Activated naive CD4-positive, alpha-beta T cell treated with anti-CD3 and anti-CD28 coated beads for 36 hours (primary cell): ENCODE results near the gene WNT11. TPM values are rescaled to one million over a fixed set of nuclear protein-coding genes. Genes with fewer than 3 reads are reported as not detected.

Experiments used
- CTCF ChIA-PET: fragments of 350-600 bp; sonication (Branson Sonifier 250); formaldehyde crosslinking; loops from one replicate; lab custom pipeline; 2021; ENCODE audit warnings: antibody characterized with exemption; lab: Charles Lee
- DNase-seq: peaks from one replicate; pipeline ENCODE4 v3.0.0-alpha.2; 2020
- H3K27ac Mint-ChIP-seq: one replicate; pipeline ENCODE4 v1.8.0; 2021; ENCODE audit warnings: mild to moderate bottlenecking, mixed read lengths
- H3K27me3 Mint-ChIP-seq: one replicate; pipeline ENCODE4 v1.8.0; 2021; ENCODE audit warnings: low read depth, mixed read lengths
- H3K36me3 Mint-ChIP-seq: one replicate; pipeline ENCODE4 v1.8.0; 2021; ENCODE audit warnings: low read depth, mixed read lengths
- H3K4me1 Mint-ChIP-seq: one replicate; pipeline ENCODE4 v1.8.0; 2021; ENCODE audit warnings: low read depth, mixed read lengths
- H3K4me3 Mint-ChIP-seq: one replicate; pipeline ENCODE4 v1.8.0; 2021; ENCODE audit warnings: mild to moderate bottlenecking, moderate library complexity, mixed read lengths
- H3K9me3 Mint-ChIP-seq: one replicate; pipeline ENCODE4 v1.8.0; 2021; ENCODE audit warnings: mixed read lengths
- intact Hi-C: fragments of 100-400 bp; cut with micrococcal nuclease; formaldehyde crosslinking; loops from one replicate; pipeline ENCODE4 v1.15.1; 2023
- total RNA-seq, 2 experiments: library from RNA; stranded (reverse); gene quantifications; one replicate each; pipeline ENCODE4 v1.2.3, GENCODE V29; 2021

The WNT11 gene
- total RNA-seq, 2 experiments from 2014 or later, result not detected

DNA sequence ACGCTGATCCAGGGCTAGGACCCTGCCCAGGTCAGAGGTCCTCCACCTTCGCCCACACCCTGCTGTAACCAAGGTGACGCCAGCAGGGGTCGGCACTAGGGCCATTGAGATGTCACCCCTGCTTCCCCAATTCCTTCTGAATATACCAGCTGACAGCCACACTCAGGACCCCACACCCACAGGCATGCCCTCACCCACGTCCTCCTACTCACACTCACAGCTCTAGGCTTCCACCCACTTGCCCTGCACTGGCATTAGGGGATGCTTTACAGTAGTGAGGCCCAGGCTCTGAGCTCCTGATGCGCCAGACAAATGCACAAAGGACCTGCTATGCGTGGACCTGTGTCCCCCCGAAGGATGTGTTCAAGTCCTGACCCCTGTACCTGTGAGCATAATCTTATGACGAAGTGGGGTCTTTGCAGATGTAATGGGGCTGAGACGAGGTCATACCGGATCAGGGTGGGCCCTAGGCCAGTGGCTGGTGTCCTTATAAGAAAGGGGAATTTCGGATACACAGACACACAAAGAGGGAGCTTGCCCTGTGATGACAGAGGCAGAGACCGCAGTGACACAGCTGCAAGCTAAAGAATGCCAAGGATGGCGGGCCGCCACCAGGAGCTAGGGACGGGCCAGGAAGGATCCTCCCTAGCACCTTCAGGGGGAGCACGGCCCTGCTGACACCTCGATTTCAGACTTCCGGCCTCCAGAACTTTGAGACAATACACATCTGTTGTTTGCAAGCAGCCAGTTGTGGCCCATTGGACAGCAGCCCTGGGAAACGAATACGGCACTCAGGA, 11.2 kb downstream of the WNT11 start:
- Mint-ChIP-seq H3K27me3 (no peaks in the 10 kb centered on the region), H3K4me1 (no peaks in the 10 kb centered on the region), H3K36me3 (no peaks in the 10 kb centered on the region), H3K27ac (no peak overlapping the region), H3K9me3 (no peaks in the 10 kb centered on the region), H3K4me3 (no peak overlapping the region)
- intact Hi-C loops, result no loop called here
- DNase-seq, result no peak
- CTCF ChIA-PET, result no interaction called here

GRCh38 chr11:76193219-76193618, 13.1 kb downstream of the WNT11 start:
- no peaks in the 10 kb centered on the region for H3K36me3 Mint-ChIP-seq
- no peaks in the 10 kb centered on the region for H3K9me3 Mint-ChIP-seq
- no peaks in the 10 kb centered on the region for H3K27me3 Mint-ChIP-seq
- H3K4me1 Mint-ChIP-seq, result no peaks in the 10 kb centered on the region
- H3K27ac Mint-ChIP-seq, result no peak overlapping the region
- CTCF ChIA-PET, result interaction anchor here (0.6 to 1.7 kb wide), 2 partner anchors 16 to 891 kb away, joined by 3 to 5 read pairs; no protein-coding TSS in a partner anchor
- intact Hi-C loops, result no loop called here
- DNase-seq, result no peak
- H3K4me3 Mint-ChIP-seq, result no peak overlapping the region

- no peak for DNase-seq
- Mint-ChIP-seq H3K27ac (no peak overlapping the region), H3K27me3 (no peaks in the 10 kb centered on the region), H3K4me3 (no peak overlapping the region), H3K36me3 (no peaks in the 10 kb centered on the region), H3K4me1 (no peaks in the 10 kb centered on the region), H3K9me3 (no peaks in the 10 kb centered on the region)
- intact Hi-C loops, result no loop called here
- CTCF ChIA-PET, result no interaction called here
Observed at GRCh38 chr11:76190376-76190775, 15.9 kb downstream of the WNT11 start.

DNA sequence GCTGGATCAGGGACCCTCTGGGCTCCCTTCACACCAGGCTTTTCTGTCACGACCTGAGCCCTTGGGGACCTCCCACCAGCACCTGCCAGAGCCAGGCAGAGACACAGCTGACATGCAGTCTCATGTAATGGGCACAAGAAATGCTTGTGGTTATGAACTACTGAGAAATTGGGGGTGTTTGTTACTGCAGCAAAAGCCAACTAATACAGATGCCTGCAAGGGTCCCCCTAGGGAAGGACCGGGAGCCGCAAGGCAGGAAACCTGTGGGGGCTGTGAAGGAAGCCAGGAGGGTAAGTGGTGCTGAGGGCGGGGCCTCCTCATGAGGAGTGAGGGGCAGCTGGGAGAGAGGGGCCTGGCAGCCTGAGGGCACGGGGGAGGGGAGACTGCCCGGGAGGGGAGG, 16.6 kb downstream of the WNT11 start:
- H3K9me3 Mint-ChIP-seq, result no peaks in the 10 kb centered on the region
- intact Hi-C loops, result no loop called here
- CTCF ChIA-PET, result no interaction called here
- H3K4me1 Mint-ChIP-seq, result no peaks in the 10 kb centered on the region
- no peak overlapping the region for H3K27ac Mint-ChIP-seq
- H3K36me3 Mint-ChIP-seq, result no peaks in the 10 kb centered on the region
- DNase-seq, result no peak
- no peak overlapping the region for H3K4me3 Mint-ChIP-seq
- no peaks in the 10 kb centered on the region for H3K27me3 Mint-ChIP-seq

GRCh38 chr11:76188873-76189272, 17.4 kb downstream of the WNT11 start:
- DNase-seq, result no peak
- Mint-ChIP-seq H3K36me3 (no peaks in the 10 kb centered on the region), H3K4me1 (no peaks in the 10 kb centered on the region), H3K9me3 (no peaks in the 10 kb centered on the region), H3K4me3 (no peak overlapping the region), H3K27ac (no peak overlapping the region), H3K27me3 (no peaks in the 10 kb centered on the region)
- intact Hi-C loops, result no loop called here
- CTCF ChIA-PET, result no interaction called here

DNA sequence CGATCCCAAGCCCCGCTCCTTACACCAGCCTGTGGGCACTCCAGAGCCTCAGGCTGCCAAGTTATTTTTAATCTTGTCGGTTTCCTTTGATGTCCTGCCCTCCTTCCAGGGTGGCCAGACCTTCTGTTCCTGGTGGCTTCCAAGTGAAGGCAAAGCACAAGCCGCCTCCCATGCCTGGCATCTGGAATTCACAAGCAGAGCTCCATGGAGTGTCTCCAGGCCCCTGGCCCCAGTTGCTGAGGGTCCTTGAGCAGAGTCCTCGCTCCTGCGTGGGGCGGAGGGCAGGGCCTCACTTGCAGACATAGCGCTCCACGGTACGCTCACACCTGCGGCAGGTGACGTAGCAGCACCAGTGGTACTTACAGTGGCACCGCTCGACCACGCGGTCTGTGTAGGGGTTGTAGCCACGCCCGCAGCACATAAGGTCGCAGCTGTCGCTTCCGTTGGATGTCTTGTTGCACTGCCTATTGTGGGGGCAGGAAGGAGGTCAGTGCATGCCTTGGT, 19.5 kb downstream of the WNT11 start:
- Mint-ChIP-seq H3K4me3 (no peak overlapping the region), H3K36me3 (no peaks in the 10 kb centered on the region), H3K27ac (no peak overlapping the region), H3K27me3 (no peaks in the 10 kb centered on the region), H3K4me1 (no peaks in the 10 kb centered on the region), H3K9me3 (no peaks in the 10 kb centered on the region)
- CTCF ChIA-PET, result interaction anchor here (1.2 kb wide), 1 partner anchor 21 kb away, joined by 3 read pairs; no protein-coding TSS in a partner anchor
- no peak for DNase-seq
- intact Hi-C loops, result no loop called here

GRCh38 chr11:76185931-76186401, 20.3 kb downstream of the WNT11 start:
- H3K27ac Mint-ChIP-seq, result no peak overlapping the region
- CTCF ChIA-PET, result interaction anchor here (0.6 to 1.2 kb wide), 3 partner anchors 21 to 235 kb away, joined by 3 to 5 read pairs (median 3); no protein-coding TSS in a partner anchor
- intact Hi-C loops, result no loop called here
- H3K4me3 Mint-ChIP-seq, result no peak overlapping the region
- H3K36me3 Mint-ChIP-seq, result no peaks in the 10 kb centered on the region
- H3K27me3 Mint-ChIP-seq, result no peaks in the 10 kb centered on the region
- no peak for DNase-seq
- no peaks in the 10 kb centered on the region for H3K9me3 Mint-ChIP-seq
- no peaks in the 10 kb centered on the region for H3K4me1 Mint-ChIP-seq

- Mint-ChIP-seq H3K4me3 (no peak overlapping the region), H3K4me1 (no peaks in the 10 kb centered on the region), H3K9me3 (no peaks in the 10 kb centered on the region), H3K27me3 (no peaks in the 10 kb centered on the region), H3K36me3 (no peaks in the 10 kb centered on the region), H3K27ac (no peak overlapping the region)
- no peak for DNase-seq
- CTCF ChIA-PET, result interaction anchor here (0.6 to 1.2 kb wide), 3 partner anchors 22 to 234 kb away, joined by 3 to 5 read pairs (median 3); no protein-coding TSS in a partner anchor
- intact Hi-C loops, result no loop called here
Observed at GRCh38 chr11:76185511-76185910, 20.8 kb downstream of the WNT11 start.

GRCh38 chr11:76184551-76184993, 21.7 kb downstream of the WNT11 start:
- CTCF ChIA-PET, result no interaction called here
- Mint-ChIP-seq H3K4me1 (no peaks in the 10 kb centered on the region), H3K9me3 (no peaks in the 10 kb centered on the region), H3K27me3 (no peaks in the 10 kb centered on the region), H3K27ac (no peak overlapping the region), H3K4me3 (no peak overlapping the region), H3K36me3 (no peaks in the 10 kb centered on the region)
- intact Hi-C loops, result no loop called here
- DNase-seq, result no peak

GRCh38 chr11:76181371-76181770, 24.9 kb downstream of the WNT11 start:
- CTCF ChIA-PET, result no interaction called here
- no peaks in the 10 kb centered on the region for H3K4me1 Mint-ChIP-seq
- H3K27ac Mint-ChIP-seq, result no peak overlapping the region
- no peaks in the 10 kb centered on the region for H3K9me3 Mint-ChIP-seq
- DNase-seq, result no peak
- H3K36me3 Mint-ChIP-seq, result no peaks in the 10 kb centered on the region
- intact Hi-C loops, result no loop called here
- no peaks in the 10 kb centered on the region for H3K27me3 Mint-ChIP-seq
- no peak overlapping the region for H3K4me3 Mint-ChIP-seq

GRCh38 chr11:76179147-76179546, 27.2 kb downstream of the WNT11 start:
- H3K4me1 Mint-ChIP-seq, result no peaks in the 10 kb centered on the region
- CTCF ChIA-PET, result interaction anchor here (1.1 kb wide), 1 partner anchor 28 kb away, joined by 4 read pairs; no protein-coding TSS in a partner anchor
- H3K27ac Mint-ChIP-seq, result no peak overlapping the region
- H3K36me3 Mint-ChIP-seq, result no peaks in the 10 kb centered on the region
- no peak for DNase-seq
- intact Hi-C loops, result no loop called here
- no peaks in the 10 kb centered on the region for H3K9me3 Mint-ChIP-seq
- no peak overlapping the region for H3K4me3 Mint-ChIP-seq
- H3K27me3 Mint-ChIP-seq, result no peaks in the 10 kb centered on the region

GRCh38 chr11:76177250-76177686, 29.0 kb downstream of the WNT11 start:
- CTCF ChIA-PET, result no interaction called here
- no peaks in the 10 kb centered on the region for H3K4me1 Mint-ChIP-seq
- no peak for DNase-seq
- H3K4me3 Mint-ChIP-seq, result no peak overlapping the region
- no peaks in the 10 kb centered on the region for H3K27me3 Mint-ChIP-seq
- intact Hi-C loops, result no loop called here
- no peaks in the 10 kb centered on the region for H3K36me3 Mint-ChIP-seq
- H3K27ac Mint-ChIP-seq, result no peak overlapping the region
- H3K9me3 Mint-ChIP-seq, result no peaks in the 10 kb centered on the region
